HG03575 (cell line): ENCODE data around the gene INPP5A.

ENCODE experiments used
- ATAC-seq: cut with Tn5 transposase; IDR thresholded peaks from one replicate; pipeline ENCODE4 v1.9.1; 2021; ENCODE audit not compliant: unreplicated experiment, insufficient number of reproducible peaks, low FRiP score; ENCODE audit errors: extremely low read depth

Gene INPP5A

GRCh38 chr10:132642732-132643008 is 105.1 kb downstream of the INPP5A start:
- ATAC-seq: no peak

- ATAC-seq: no peak
Measured at GRCh38 chr10:132643709-132644526, 106.3 kb downstream of the INPP5A start.

DNA sequence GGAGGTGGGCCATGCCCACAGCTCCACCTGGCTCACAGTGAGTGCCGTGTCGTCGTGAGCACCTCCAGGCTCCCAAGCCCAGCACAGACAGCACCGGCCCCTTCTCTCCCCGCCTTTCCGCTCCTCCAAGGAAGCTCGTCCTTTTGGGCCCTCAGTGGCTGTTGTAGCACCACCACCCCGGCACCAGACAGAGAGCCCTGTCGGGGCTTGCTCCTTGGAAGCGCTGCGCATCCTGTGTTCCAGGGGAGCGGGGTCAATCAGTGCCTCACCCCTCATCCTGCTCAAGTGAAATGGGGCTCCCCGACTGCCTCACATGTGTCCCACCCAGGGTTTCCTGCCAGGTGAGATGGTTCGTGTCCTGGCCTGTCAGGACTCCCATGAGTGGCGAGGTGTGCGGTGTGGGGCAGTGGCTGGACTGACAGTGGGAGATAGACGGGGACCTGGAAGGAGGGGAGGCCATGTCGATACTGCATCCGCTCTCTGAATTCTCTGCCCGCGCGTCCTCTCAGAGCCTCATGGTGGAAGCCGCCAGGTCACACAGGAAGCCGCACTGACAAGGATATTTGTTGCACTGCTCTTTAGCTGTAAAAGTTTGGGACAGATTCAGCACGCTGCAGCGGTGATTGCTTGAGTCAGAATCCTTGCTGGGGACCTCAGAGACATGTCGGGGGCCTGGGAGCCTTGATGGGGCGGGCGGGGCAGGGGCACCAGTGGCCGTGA is 107.1 kb downstream of the INPP5A start:
- ATAC-seq: no peak

GRCh38 chr10:132645247-132645530 is 107.6 kb downstream of the INPP5A start:
- ATAC-seq: no peak

DNA sequence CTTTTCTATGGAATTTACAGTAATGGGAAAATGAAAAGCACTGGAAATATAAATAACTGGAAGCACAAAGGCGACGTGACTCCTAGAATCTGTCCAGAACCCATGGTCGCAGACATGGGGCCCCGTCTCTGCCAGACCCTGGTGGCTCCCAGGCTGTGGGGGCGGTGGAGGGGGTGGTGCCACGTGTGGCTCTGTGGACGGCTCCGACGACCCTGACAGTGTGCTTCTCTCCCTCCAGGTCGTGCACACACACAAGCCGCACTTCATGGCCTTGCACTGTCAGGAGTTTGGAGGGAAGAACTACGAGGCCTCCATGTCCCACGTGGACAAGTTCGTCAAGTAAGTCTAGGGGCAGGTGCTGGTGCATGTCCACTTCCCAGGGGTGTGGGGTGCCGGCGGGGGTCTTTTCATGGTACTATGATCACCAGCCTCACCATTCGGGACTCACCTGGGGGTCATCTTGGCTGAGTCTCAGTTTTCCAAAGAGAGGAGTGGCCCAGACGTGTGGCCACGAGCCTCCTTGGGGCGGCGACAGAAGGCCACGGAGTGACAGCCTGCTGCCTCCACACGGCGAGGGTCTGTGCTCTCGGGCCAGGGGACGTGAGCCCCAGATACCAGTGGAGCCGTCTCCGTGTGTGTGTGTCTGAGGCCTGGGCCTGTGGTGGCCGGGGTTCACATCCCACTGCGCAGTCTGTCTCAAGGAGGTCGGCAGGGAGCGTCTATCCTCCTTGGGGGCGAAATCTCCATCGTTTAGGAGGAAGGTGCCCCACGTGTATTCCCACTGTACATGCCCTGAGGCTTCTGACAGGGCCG is 108.2 kb downstream of the INPP5A start:
- ATAC-seq: no peak

DNA sequence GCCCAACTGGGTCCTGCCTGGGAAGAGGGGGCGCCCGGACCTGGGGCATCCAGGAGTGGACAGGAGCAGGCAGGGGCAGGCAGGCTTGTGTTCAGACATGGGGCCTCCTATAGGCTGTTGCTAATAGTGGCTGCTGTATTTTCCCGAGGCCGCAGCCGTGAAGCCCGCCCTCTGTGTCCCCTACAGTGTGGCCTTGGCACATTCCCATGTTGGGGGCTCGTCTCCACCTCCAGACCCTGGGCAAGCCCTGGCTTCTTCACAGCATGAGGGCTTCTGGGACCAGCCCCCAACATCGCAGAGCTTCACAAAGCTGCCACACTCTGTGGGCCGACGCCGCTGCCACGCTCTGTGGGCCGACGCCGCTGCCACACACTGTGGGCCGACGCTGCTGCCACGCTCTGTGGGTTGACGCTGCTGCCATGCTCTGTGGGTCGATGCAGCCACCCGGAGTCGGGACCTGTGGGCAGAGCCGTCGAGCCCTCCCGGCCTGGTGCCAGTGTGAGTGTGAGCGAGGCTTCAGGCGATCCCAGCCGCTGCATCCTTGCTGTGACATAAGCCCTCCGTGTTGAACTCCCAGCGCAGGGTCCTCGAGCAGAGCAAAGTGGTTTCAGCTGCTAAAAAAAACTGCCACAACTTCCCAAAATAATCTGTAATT is 109.0 kb downstream of the INPP5A start:
- no peak for ATAC-seq

- ATAC-seq: no peak
Measured at GRCh38 chr10:132647424-132647823, 109.8 kb downstream of the INPP5A start.

- ATAC-seq: no peak
Measured at GRCh38 chr10:132648072-132648850, 110.7 kb downstream of the INPP5A start.

DNA sequence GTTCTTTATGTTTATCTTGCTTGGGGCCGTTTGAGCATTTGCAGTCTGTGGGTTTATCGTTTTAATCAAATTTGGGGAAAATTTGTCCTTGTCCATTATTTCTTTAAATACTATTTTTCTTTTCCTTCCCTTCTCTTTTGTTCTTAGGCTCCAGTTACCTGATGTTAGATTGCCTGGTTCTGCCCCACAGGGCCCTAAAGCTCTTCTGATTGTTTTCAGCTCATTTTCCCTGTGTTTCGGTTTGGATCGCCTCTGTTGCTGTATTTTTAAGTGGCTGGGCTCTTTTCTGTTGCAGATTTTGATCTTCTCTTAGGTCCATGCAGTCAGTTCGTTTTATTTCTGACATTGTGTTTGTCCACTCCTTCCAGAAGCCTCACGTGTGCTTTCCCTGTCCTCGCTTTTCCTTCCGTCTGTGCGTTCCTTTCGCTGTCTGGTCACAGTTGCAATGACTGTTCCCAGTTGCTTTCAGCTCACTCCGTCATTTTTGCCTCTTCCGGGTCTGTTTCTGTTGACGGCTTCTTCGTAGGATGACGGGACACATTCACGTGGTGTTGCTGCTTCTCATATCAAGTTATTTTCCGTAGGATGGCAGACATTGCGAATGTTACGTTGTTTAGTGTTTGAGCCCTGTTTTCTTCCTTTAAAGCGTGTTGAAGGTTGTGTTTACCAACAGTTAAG is 111.4 kb downstream of the INPP5A start:
- no peak for ATAC-seq

DNA sequence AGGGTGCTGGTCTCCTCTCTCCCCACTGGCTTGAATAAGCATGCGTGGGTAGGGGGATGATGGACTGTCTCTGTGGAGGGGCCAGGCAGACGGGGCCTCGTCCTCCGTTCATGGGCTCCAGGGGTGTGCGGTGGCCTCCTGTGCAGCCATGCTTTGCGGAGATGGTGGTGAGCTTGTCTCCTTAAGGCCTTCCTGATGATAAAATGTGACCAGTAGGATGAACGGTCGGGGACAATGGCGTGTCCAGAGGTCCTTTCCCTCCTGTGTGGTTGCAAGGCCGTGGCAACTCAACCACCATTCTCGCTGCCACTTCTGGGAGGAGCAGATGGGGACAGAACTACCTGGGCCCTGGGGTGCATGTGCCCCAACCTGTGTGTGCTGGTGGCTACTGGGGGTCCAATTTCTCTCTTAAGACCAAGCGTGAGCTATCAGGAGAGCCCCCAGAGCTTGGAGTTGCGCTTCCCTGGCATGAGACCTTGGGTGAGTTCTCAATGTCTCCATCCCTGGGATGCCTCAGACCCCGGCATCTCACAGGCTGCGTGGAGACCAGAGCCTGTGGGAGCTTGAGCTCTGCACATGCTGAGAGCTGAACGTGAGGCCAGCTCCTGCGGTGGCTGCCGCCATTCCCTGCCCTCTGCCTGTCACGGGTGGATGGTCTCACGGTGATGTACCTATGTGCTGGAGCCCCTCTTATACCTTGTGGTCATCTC is 112.2 kb downstream of the INPP5A start:
- ATAC-seq: no peak

DNA sequence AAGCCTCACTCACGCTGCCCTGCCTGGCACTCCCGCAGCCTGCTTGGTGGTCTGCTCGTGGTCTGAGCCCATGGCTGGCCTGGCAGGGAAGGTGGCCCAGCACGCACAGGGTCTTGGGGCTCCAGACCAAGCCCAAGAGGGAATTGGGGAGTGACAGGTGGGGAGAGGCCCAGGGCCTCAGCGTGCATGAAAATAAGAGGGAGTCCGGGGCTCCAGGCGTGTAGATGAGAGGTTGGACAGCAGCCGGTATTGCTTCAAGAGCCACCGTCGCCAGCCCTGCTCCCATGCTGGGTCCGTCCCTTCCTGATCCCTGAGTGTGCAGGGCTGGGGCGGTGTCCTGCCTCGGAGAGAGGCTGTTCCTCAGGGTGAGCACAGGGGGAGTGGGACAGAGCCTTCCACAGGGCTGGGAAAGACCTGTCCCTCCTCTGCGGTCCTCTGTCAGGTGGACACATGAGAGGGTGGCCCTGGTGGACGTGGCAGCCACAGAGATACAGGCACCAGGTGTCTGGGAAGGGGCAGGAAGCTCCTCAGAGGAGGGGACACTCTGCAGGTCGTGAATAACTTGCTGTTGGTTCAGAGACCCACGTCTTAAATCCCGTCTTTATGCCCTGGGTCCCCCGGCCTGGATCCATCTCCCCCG is 113.1 kb downstream of the INPP5A start:
- no peak for ATAC-seq

GRCh38 chr10:132651511-132652029 is 114.0 kb downstream of the INPP5A start:
- ATAC-seq: no peak

- no peak for ATAC-seq
Measured at GRCh38 chr10:132652446-132652845, 114.9 kb downstream of the INPP5A start.

- ATAC-seq: no peak
Measured at GRCh38 chr10:132652936-132653590, 115.5 kb downstream of the INPP5A start.

DNA sequence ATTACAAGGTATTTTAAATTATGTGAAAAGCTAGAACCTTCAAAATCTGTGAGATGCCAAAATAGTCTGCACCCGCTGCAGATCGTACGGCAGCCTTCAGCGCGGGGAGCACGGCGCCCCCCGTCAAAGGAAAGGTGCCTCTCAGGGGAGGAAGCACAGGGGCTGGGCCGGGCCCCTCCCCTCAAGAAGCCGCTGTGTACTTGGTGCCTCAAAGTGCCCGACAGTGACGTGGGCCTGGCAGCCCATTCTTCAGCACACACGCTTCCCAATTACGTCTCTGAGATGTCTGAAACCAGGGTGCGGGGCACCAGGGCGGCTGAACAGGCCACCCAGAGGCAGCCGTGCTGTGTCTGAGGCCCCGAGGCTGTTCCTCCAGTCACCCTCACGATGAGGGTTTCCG is 116.1 kb downstream of the INPP5A start:
- ATAC-seq: no peak

DNA sequence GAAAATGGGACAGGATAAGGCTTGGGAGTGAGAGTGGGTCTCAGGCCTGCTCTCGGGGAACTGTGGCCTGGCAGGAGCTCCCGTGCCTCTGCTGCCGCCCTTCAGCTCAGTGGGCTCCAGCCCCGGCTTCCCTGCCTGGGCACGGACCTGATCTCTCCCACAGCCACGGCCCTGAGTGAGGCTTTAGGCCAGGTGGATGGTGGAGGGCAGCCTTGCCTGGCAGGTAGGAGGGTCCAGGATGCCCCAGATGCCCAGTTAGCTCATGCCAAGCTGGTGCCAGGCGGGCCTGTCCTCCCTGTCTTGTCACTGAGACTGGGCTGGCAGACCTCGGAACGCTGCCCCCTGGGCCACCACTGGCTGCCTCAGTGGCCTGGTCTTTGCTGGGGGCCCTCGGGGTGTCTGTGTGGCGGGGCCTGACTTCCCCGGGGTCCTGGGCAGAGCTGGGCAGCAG is 116.6 kb downstream of the INPP5A start:
- ATAC-seq: no peak
